Esophagus muscularis mucosa (tissue), 4 donors: ENCODE data around the gene GORASP1. TPM values are rescaled to one million over a fixed set of nuclear protein-coding genes. Genes with fewer than 3 reads are reported as not detected.

Experiments used
- DNase-seq: peaks from one replicate; pipeline ENCODE4 v3.0.0-alpha.2; 2017; ENCODE audit errors: extremely low spot score
- H3K27ac ChIP-seq, 4 donors: fragments of 200-600 bp; sonication (generic); replicated peaks in 1 of 4; 1 replicate in 3 of 4; 2 replicates in 1 of 4; pipeline ENCODE4 v1.5.1; 2016 to 2019; ENCODE audit warnings: mild to moderate bottlenecking in 1 of 4
- H3K27me3 ChIP-seq, 4 donors: fragments of 200-600 bp; sonication (generic); one replicate each; pipeline versions ENCODE4 v1.5.1 to v1.6.0; 2016 to 2019
- H3K36me3 ChIP-seq, 4 donors: fragments of 200-600 bp; sonication (generic); one replicate each; pipeline ENCODE4 v1.5.1; 2016 to 2019
- H3K4me1 ChIP-seq, 4 donors: fragments of 200-600 bp; sonication (generic); one replicate each; pipeline ENCODE4 v1.5.1; 2016 to 2019
- H3K4me3 ChIP-seq, 4 donors: fragments of 200-600 bp; sonication (generic); 1 replicate in 2 of 4; 2 replicates in 2 of 4; pipeline ENCODE4 v1.5.1; 2016 to 2019; ENCODE audit warnings: mild to moderate bottlenecking in 4 of 4, moderate library complexity in 1 of 4
- H3K9me3 ChIP-seq, 4 donors: fragments of 200-600 bp; sonication (generic); 1 replicate in 3 of 4; 2 replicates in 1 of 4; pipeline ENCODE4 v1.5.1; 2016 to 2019
- EP300 ChIP-seq: sonication (generic); formaldehyde crosslinking; IDR thresholded peaks from one replicate; pipeline ENCODE4 v1.6.1; 2017; ENCODE audit warnings: antibody characterized with exemption
- POLR2A ChIP-seq: fragments of 450-650 bp; IDR thresholded peaks from one replicate; pipeline ENCODE4 v1.6.1; 2017; ENCODE audit warnings: antibody characterized with exemption, moderate library complexity, mild to moderate bottlenecking, low read depth
- POLR2AphosphoS5 ChIP-seq, 2 donors: sonication (generic); formaldehyde crosslinking; IDR thresholded peaks; one replicate each; pipeline ENCODE4 v1.6.1; 2017; ENCODE audit warnings: antibody characterized with exemption in 2 of 2
- WGBS: methylation state at CpG from one replicate; pipeline ENCODE4 v1.1.5; 2018; 5-methylcytosine and 5-hydroxymethylcytosine counted together
- intact Hi-C: fragments of 100-400 bp; cut with DNase I; formaldehyde crosslinking; loops from one replicate; pipeline ENCODE4 v1.15.1; 2023
- total RNA-seq, 4 donors: library from RNA; depleted of rRNA; stranded (reverse); fragments of >200 nt; gene quantifications; one replicate each; pipeline versions ENCODE4 v1.1.0 to v1.2.1, GENCODE V29; 2016
- TF ChIP-seq, protein P1 (sequence below), 3 experiments: fragments of 200-600 bp in 2 of 3; fragments of 450-650 bp in 1 of 3; sonication (generic) in 2 of 3; IDR thresholded peaks; one replicate each; pipeline ENCODE4 v1.5.1; 2017 to 2019; ENCODE audit warnings: antibody characterized with exemption in 3 of 3, mild to moderate bottlenecking in 2 of 3, moderate library complexity in 1 of 3

GORASP1 gene
- total RNA-seq, 4 donors from 2014 or later, result 53.7 to 88.7 (median 67.8) TPM

DNA sequence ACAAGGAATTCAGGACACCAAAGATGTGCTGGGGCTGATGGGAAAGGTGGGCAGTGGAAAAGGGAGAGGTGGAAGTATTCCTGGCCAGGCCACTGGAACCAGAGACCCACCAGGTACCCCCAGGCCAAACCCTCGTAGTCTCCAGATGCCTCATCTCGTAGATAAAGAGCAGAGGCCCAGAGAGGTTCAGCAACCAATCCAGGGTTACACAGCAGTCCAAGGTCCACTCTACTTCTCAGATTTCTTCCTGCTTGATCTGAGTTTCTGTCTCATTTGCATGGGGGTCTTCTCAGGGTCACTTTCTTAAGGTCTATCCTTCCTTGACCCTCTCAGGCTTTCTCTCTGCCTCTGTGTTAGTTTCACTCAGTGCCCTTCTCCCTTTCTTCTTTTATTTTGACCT is 5.1 kb upstream of the GORASP1 start:
- no peaks in the 10 kb centered on the region for H3K9me3 ChIP-seq
- peaks cover 8 to 14% (median 12%) of the 10 kb centered on the region in 4 donors for H3K4me1 ChIP-seq
- peaks cover 0 to 31% (median 8%) of the 10 kb centered on the region in 4 donors for H3K36me3 ChIP-seq
- intact Hi-C loops, result loop anchor here (5.0 kb wide), 1 partner anchor 80 kb away; the partner anchor contains the start of gene XIRP1
- TF ChIP-seq EP300, result no peak
- TF ChIP-seq POLR2AphosphoS5 (IDR thresholded peaks at IDR 0.05), result no peak
- TF ChIP-seq, protein P1, sequence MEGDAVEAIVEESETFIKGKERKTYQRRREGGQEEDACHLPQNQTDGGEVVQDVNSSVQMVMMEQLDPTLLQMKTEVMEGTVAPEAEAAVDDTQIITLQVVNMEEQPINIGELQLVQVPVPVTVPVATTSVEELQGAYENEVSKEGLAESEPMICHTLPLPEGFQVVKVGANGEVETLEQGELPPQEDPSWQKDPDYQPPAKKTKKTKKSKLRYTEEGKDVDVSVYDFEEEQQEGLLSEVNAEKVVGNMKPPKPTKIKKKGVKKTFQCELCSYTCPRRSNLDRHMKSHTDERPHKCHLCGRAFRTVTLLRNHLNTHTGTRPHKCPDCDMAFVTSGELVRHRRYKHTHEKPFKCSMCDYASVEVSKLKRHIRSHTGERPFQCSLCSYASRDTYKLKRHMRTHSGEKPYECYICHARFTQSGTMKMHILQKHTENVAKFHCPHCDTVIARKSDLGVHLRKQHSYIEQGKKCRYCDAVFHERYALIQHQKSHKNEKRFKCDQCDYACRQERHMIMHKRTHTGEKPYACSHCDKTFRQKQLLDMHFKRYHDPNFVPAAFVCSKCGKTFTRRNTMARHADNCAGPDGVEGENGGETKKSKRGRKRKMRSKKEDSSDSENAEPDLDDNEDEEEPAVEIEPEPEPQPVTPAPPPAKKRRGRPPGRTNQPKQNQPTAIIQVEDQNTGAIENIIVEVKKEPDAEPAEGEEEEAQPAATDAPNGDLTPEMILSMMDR (IDR thresholded peaks at IDR 0.05), result no peak
- TF ChIP-seq POLR2A, result no peak
- DNase-seq, result no peak
- H3K4me3 ChIP-seq, result no peak overlapping the region
- no peaks in the 10 kb centered on the region for H3K27me3 ChIP-seq
- H3K27ac ChIP-seq, result no peak overlapping the region
- 93% methylated on average over 2 of the region's 2 CpGs for WGBS

DNA sequence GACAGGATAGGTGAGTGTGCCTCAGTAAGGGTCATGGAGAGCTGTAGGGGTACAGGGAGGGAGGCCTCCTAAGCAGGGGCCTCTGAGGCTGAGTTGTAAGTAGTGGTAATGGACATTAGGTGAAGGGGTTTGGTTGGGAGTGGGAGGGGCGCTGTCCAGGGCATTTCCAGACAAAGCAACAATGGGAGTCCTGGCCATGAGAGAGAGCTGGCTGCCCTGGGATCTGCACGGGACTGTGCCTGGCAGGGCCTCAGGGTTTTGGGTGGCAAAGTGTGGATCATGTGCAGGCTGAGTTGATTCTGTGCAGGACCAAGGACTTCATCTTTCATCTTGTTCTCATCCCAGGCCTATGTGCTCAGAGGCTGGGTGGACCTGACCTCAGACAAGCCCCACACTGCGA is 4.7 kb upstream of the GORASP1 start:
- no peak for TF ChIP-seq POLR2AphosphoS5 (IDR thresholded peaks at IDR 0.05)
- no peak for TF ChIP-seq EP300
- TF ChIP-seq, protein P1 (IDR thresholded peaks at IDR 0.05), result no peak
- no peak for TF ChIP-seq POLR2A
- intact Hi-C loops, result loop anchor here (5.0 kb wide), 1 partner anchor 80 kb away; the partner anchor contains the start of gene XIRP1
- 86% methylated on average over 2 of the region's 3 CpGs for WGBS

GRCh38 chr3:39110041-39110639 is 2.7 kb upstream of the GORASP1 start:
- TF ChIP-seq POLR2A, result no peak
- intact Hi-C loops, result loop anchor here (5.0 kb wide), 1 partner anchor 82 kb away; the partner anchor contains the start of gene XIRP1
- Histone ChIP-seq H3K4me1 (peaks cover 22 to 30% (median 28%) of the 10 kb centered on the region in 4 donors), H3K27ac (no peak overlapping the region), H3K27me3 (no peaks in the 10 kb centered on the region), H3K36me3 (peaks cover 0 to 21% (median 8%) of the 10 kb centered on the region in 4 donors), H3K9me3 (no peaks in the 10 kb centered on the region), H3K4me3 (no peak overlapping the region)
- WGBS, result 100% methylated on average over 1 of the region's 2 CpGs
- no peak for DNase-seq

More for the DNA sequence above, 4.7 kb upstream of the GORASP1 start:
- H3K36me3 ChIP-seq, result peaks cover 0 to 28% (median 8%) of the 10 kb centered on the region in 4 donors
- no peaks in the 10 kb centered on the region for H3K27me3 ChIP-seq
- H3K27ac ChIP-seq, result no peak overlapping the region
- no peak overlapping the region for H3K4me3 ChIP-seq
- DNase-seq, result no peak
- peaks cover 8 to 14% (median 12%) of the 10 kb centered on the region in 4 donors for H3K4me1 ChIP-seq
- H3K9me3 ChIP-seq, result no peaks in the 10 kb centered on the region

DNA sequence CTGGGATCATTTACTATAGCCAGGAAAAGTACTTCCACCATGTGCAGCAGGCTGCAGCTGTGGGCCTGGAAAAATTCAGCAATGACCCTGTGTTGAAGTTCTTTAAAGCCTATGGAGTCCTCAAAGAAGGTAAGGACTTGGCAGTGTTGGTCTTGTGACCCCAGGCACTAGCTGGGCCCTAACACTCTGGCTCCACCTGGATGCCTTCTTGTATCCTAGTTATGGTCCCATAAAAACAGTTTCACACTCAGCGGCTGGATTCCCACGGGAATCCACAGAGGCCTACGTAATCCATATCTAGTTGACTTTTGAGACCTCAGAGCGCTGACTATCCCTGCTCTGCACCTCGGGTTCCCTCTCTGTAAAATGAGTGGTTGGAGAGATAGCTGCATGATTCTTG is 1.7 kb upstream of the GORASP1 start:
- 94% methylated on average over 5 of the region's 5 CpGs for WGBS
- H3K9me3 ChIP-seq, result no peaks in the 10 kb centered on the region
- H3K4me3 ChIP-seq, result no peak overlapping the region
- H3K27ac ChIP-seq, result no peak overlapping the region
- DNase-seq, result no peak
- H3K27me3 ChIP-seq, result no peaks in the 10 kb centered on the region
- peaks cover 0 to 21% (median 8%) of the 10 kb centered on the region in 4 donors for H3K36me3 ChIP-seq
- H3K4me1 ChIP-seq, result peaks cover 33 to 41% (median 38%) of the 10 kb centered on the region in 4 donors
- TF ChIP-seq POLR2AphosphoS5 (IDR thresholded peaks at IDR 0.05) (no peak), POLR2A (no peak), EP300 (no peak)
- TF ChIP-seq, protein P1 (IDR thresholded peaks at IDR 0.05), result no peak
- intact Hi-C loops, result loop anchor here (5.0 kb wide), 1 partner anchor 57 kb away; the partner anchor contains the start of genes SCN11A and WDR48

GRCh38 chr3:39108200-39108710 is 828 bp upstream of the GORASP1 start:
- Histone ChIP-seq H3K27me3 (no peaks in the 10 kb centered on the region), H3K4me1 (peaks cover 41 to 49% (median 46%) of the 10 kb centered on the region in 4 donors), H3K4me3 (peak overlapping the region; percentile 70 to 98 (median 89)), H3K9me3 (no peaks in the 10 kb centered on the region), H3K36me3 (peaks cover 0 to 20% (median 8%) of the 10 kb centered on the region in 4 donors), H3K27ac (peak overlapping the region; percentile 92 to 97 (median 96))
- no peak for DNase-seq
- WGBS, result 38% methylated on average over 2 of the region's 2 CpGs
- intact Hi-C loops, result loop anchor here (5.0 kb wide), 1 partner anchor 56 kb away; the partner anchor contains the start of genes SCN11A and WDR48
- TF ChIP-seq, protein P1 (IDR thresholded peaks at IDR 0.05), result no peak
- no peak for TF ChIP-seq EP300
- TF ChIP-seq POLR2A, result no peak
